IMR-90 (cell line): ENCODE data around the gene RMDN2.

ENCODE experiments used
- BHLHE40 ChIP-seq: fragments of 150-350 bp; IDR thresholded peaks from 2 replicates; pipeline ENCODE4 v1.6.1; 2016; ENCODE audit warnings: mild to moderate bottlenecking, low read depth, low read length
- CEBPB ChIP-seq: IDR thresholded peaks from 2 replicates; pipeline ENCODE4 v1.6.1; 2012; ENCODE audit warnings: low read depth, low read length, improper control_type of control experiment
- CTCF ChIP-seq: conservative IDR thresholded peaks from 2 replicates; pipeline ENCODE4 v1.5.1; 2012; ENCODE audit warnings: mild to moderate bottlenecking, low read depth, low read length, improper control_type of control experiment
- ELK1 ChIP-seq: fragments of 150-350 bp; IDR thresholded peaks from 2 replicates; pipeline ENCODE4 v1.6.1; 2016; ENCODE audit warnings: low read depth, mild to moderate bottlenecking, low read length, moderate library complexity, borderline replicate concordance
- FOS ChIP-seq: fragments of 150-350 bp; IDR thresholded peaks from 2 replicates; pipeline ENCODE4 v1.6.1; 2016; ENCODE audit warnings: low read depth, low read length
- MAFK ChIP-seq: IDR thresholded peaks from 2 replicates; pipeline ENCODE4 v1.6.1; 2012; ENCODE audit warnings: low read depth, low read length, improper control_type of control experiment
- MAZ ChIP-seq: IDR thresholded peaks from 2 replicates; pipeline ENCODE4 v1.6.1; 2012; ENCODE audit warnings: low read depth, mild to moderate bottlenecking, low read length, improper control_type of control experiment, moderate library complexity, borderline replicate concordance
- MXI1 ChIP-seq: IDR thresholded peaks from 2 replicates; pipeline ENCODE4 v1.6.1; 2012; ENCODE audit warnings: low read depth, mild to moderate bottlenecking, low read length, moderate library complexity, borderline replicate concordance
- POLR2A ChIP-seq: IDR thresholded peaks from 2 replicates; pipeline ENCODE4 v1.6.1; 2012; ENCODE audit warnings: mild to moderate bottlenecking, low read depth, low read length
- RAD21 ChIP-seq: IDR thresholded peaks from 2 replicates; pipeline ENCODE4 v1.6.1; 2012; ENCODE audit warnings: low read length, improper control_type of control experiment
- RCOR1 ChIP-seq: IDR thresholded peaks from 2 replicates; pipeline ENCODE4 v1.6.1; 2012; ENCODE audit warnings: mild to moderate bottlenecking, low read length, improper control_type of control experiment; ENCODE audit not compliant: insufficient replicate concordance
- RFX5 ChIP-seq: IDR thresholded peaks from 2 replicates; pipeline ENCODE4 v1.8.0; 2012; ENCODE audit warnings: low read depth, mild to moderate bottlenecking, low read length, moderate library complexity
- SMC3 ChIP-seq: fragments of 150-350 bp; IDR thresholded peaks from 2 replicates; pipeline ENCODE4 v1.6.1; 2016; ENCODE audit warnings: low read depth, mild to moderate bottlenecking, antibody characterized with exemption, low read length, moderate library complexity
- USF2 ChIP-seq: fragments of 150-350 bp; IDR thresholded peaks from 2 replicates; pipeline ENCODE4 v1.6.1; 2017; ENCODE audit warnings: mild to moderate bottlenecking, antibody characterized with exemption, low read length, low read depth

GRCh38 chr2:37985333-37985732 is 60.2 kb downstream of the RMDN2 start:
- TF ChIP-seq CTCF (no peak), POLR2A (no peak), FOS (no peak), MAFK (peak; percentile 43; the same call in 1 of the 2 replicates), RCOR1 (no peak), RFX5 (no peak), MAZ (no peak), USF2 (no peak), BHLHE40 (no peak), MXI1 (no peak), RAD21 (no peak), CEBPB (peak; percentile 79), SMC3 (no peak), ELK1 (no peak)
